ENCODE measurements around the gene TUBG1. TPM values are rescaled to one million over a fixed set of nuclear protein-coding genes. Genes with fewer than 3 reads are reported as not detected.

The TUBG1 gene
- total and polyA plus RNA-seq, 9 of the 15 experiments (the other 6 are each of a cell fraction or from before 2014, with no cell fraction given), result 33.1 to 147 (median 66.0) TPM

- TF ChIP-seq CHD7 (IDR thresholded peaks at IDR 0.05; ENCODE audit: low read depth, low read length), result no peak
- no peak for TF ChIP-seq GTF3C2 (IDR thresholded peaks at IDR 0.05; ENCODE audit: borderline replicate concordance, extremely low read depth, insufficient read length)
- no peak for TF ChIP-seq RREB1 (CRISPR knock-in tag; IDR thresholded peaks at IDR 0.05)
- TF ChIP-seq SRSF3 (IDR thresholded peaks at IDR 0.05; ENCODE audit: insufficient read depth, low read length), result no peak
- TF ChIP-seq ZNF23 (CRISPR knock-in tag; IDR thresholded peaks at IDR 0.05), result no peak
Observed at GRCh38 chr17:42561897-42562387, 47.5 kb upstream of the TUBG1 start, which contains the start of gene COASY (continued).
